ENCODE data around the gene RNU6-9.

RNU6-9 gene

DNA sequence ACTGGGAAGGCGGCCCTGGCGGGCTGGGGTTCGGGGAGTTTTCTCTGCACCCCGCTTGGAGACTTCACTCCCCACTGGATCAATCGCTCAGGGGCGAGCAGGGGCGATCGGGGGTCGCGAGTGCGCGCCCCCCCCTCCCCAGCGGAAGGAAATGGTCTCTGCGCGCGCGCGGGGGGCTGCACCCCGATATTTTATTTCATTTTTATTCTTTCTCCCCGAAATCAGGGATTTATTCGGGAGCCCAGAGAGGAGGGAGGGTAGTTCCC is 33.0 kb downstream of the RNU6-9 start:
- TF ChIP-seq, protein P1, sequence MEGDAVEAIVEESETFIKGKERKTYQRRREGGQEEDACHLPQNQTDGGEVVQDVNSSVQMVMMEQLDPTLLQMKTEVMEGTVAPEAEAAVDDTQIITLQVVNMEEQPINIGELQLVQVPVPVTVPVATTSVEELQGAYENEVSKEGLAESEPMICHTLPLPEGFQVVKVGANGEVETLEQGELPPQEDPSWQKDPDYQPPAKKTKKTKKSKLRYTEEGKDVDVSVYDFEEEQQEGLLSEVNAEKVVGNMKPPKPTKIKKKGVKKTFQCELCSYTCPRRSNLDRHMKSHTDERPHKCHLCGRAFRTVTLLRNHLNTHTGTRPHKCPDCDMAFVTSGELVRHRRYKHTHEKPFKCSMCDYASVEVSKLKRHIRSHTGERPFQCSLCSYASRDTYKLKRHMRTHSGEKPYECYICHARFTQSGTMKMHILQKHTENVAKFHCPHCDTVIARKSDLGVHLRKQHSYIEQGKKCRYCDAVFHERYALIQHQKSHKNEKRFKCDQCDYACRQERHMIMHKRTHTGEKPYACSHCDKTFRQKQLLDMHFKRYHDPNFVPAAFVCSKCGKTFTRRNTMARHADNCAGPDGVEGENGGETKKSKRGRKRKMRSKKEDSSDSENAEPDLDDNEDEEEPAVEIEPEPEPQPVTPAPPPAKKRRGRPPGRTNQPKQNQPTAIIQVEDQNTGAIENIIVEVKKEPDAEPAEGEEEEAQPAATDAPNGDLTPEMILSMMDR (IDR thresholded peaks at IDR 0.05; ENCODE audit: low read depth, low read length) = no peak
- H3K4me3 ChIP-seq (ENCODE audit: low read depth, low read length) = peak overlapping the region; percentile 88

DNA sequence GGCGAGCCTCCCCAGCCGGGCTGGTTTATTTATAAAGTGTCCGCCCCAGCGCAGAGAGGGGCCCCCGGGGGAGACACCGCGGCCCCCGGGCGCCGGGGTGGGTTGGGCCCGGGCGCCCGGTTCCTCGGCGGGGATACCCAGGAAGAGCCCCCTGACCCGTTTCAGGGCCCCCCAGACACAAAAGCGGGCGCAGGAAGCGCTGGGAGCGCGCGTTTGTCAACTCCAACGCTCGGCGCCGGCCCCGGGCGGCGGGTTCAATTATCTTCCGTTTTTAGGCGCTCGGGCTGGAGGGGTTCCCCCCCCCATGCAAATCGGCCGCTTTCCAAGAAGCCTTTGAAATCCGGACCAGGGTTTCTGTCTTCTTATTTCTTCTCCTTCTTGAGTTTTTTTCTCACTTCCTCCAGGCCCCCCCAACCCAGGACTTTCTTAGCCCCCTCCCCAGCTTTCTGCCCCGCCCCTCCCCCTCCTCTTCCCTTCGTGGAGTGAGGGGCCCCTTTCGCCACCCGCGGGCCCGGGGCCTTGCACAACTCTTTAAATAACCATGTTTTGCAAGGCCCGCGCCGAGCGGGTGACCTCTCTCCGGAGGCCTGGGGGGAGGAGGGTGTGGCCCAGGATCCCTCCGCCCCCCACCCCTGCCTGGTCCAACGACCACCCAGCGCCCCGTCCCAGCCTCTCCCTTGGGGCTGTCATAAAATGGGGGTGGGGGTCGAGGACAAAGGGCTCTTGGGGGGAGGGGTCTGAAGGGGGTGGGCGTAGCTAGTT is 33.5 kb downstream of the RNU6-9 start:
- TF ChIP-seq, protein P1 (IDR thresholded peaks at IDR 0.05; ENCODE audit: low read depth, low read length) = no peak
- peak overlapping the region; percentile 88 for H3K4me3 ChIP-seq (ENCODE audit: low read depth, low read length)

DNA sequence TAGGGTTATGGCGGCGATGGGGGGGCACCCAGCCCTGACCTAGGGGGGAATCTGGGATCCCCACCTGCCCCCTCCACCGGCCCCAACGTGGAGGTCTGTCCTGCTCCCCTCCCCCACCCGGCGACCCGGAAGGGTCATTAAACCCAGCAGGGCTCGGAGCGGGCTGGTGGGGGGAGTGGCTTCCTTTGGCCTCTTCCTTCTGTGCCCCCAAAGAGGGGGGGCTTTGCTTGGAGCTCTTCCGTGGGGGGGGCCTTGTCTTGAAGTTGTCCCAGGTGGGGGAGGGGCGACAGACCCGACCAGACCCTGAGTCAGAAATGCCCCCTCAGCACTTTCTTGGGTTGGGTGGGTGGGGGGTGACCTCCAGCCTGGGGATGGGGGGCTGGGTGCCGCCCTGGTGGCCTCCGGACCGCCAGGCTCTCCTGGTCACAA is 34.1 kb downstream of the RNU6-9 start:
- TF ChIP-seq, protein P1 (IDR thresholded peaks at IDR 0.05; ENCODE audit: low read depth, low read length) = no peak
- H3K4me3 ChIP-seq (ENCODE audit: low read depth, low read length) = peak overlapping the region; percentile 88

DNA sequence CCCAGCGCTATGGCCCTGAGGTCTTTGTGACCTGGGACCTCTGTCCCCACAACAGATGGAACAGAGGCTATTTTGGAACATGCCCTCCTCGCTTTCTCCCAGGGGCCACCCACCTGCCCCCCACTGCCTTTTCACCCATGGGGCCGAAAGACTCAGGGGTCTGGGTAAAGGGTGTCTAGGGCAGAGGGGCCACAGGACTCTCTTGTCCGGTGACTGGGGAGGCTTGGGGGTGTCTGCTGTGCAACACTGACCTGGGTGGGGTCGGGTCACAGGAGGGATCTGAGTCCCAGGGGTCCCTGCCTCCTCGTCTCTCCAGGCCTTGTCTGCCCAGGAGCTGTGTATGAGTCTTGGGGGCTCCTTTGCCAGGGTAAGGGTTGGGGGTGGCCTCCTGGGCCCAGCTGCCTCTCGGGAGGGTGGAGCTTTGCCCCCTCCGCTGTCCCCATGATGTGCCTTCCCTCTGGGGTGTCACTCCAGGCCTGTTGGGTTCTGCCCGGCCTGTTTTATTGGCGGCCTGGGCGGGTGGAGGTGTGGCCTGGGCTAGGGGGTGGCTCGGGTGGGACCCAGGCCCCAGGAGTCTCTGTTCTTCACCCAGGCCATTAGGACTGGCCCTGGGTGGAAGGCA is 34.6 kb downstream of the RNU6-9 start:
- H3K4me3 ChIP-seq (ENCODE audit: low read depth, low read length) = peak overlapping the region; percentile 88
- TF ChIP-seq, protein P1 (IDR thresholded peaks at IDR 0.05; ENCODE audit: low read depth, low read length) = no peak

DNA sequence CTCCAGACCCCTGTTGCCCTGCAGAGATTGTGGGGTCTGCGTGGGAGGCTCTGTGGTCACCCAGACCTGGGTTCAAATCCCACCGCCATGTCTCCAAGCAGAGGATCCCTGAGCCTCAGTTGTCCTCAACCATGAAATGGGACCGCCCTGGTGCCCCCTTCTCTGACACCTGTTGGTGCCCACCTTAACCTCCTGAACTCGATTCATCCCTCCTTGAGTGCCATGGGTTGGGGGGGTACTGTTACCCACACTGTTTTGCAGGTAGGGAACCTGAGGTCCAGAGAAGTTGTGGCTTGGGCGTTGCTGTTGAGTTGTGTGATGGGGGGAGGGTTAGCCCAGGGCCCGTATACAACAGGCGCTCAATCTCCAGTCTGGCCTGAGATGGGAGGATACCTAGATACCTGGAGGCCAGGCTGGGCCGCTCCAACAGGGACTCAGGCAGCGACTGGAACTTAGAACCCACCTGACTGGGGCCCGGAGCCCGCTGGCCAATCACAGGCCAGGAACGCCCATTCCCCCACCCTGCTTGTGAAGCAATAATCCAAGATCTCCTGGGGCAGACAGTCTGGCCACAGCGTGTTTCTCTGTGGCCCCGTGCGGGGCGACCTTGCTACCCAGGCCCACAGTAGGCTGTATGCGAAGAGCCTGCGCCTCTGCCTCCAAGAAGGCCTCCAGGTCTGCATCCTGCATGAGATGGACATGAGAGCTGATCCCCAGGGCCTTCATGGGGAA is 35.4 kb downstream of the RNU6-9 start:
- TF ChIP-seq, protein P1 (IDR thresholded peaks at IDR 0.05; ENCODE audit: low read depth, low read length) = no peak
- H3K4me3 ChIP-seq (ENCODE audit: low read depth, low read length) = no peak overlapping the region

DNA sequence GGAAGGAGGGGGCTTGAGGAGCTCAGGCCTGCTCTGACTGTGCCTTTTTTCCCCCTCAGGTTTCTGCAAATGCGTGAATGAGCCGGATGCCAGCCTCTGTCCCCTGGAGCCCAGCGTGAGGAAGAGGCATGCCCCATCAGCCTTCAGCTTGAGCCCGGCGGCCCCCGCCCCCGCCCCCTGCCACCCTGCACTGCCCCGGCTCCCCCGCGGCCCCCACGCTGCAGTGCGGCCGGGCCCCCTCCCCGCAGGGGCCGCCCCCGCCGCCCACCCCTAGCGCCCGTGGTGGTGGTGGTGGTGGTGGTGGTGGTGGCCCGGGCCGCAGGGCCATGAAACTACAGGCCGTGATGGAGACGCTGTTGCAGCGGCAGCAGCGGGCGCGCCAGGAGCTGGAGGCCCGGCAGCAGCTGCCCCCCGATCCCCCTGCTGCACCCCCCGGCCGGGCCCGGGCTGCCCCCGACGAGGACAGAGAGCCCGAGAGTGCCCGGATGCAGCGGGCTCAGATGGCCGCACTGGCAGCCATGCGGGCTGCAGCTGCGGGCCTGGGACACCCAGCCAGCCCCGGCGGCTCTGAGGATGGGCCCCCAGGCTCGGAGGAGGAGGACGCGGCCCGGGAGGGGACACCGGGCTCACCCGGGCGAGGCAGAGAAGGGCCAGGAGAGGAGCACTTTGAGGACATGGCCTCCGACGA is 36.1 kb downstream of the RNU6-9 start:
- H3K4me3 ChIP-seq (ENCODE audit: low read depth, low read length) = no peak overlapping the region
- TF ChIP-seq, protein P1 (IDR thresholded peaks at IDR 0.05; ENCODE audit: low read depth, low read length) = no peak

Data from WI38 (cell line).